CD14-positive monocyte (primary cell): ENCODE measurements around the gene OR6C68. TPM values are rescaled to one million over a fixed set of nuclear protein-coding genes. Genes with fewer than 3 reads are reported as not detected.
"Not testable (repeated sequence)": the region's sequence is repeated elsewhere in the genome, so short reads cannot be mapped to it uniquely, and the experiment has no call there.

ENCODE experiments used
- DNase-seq, 3 donors: peaks; one replicate each; pipeline ENCODE4 v3.0.0-alpha.2; 2011 to 2022
- H2AFZ ChIP-seq: 2 replicates; pipeline ENCODE4 v1.6.0; 2012; ENCODE audit warnings: mild to moderate bottlenecking, low read depth, low read length, inconsistent platforms; ENCODE audit not compliant: insufficient read depth, poor library complexity, severe bottlenecking
- H3K27ac ChIP-seq, 2 donors: 1 replicate in 1 of 2; 2 replicates in 1 of 2; pipeline ENCODE4 v1.5.1; 2012 to 2013; ENCODE audit warnings: low read length in 2 of 2, control low read depth in 1 of 2, inconsistent platforms in 1 of 2, low read depth in 1 of 2, mild to moderate bottlenecking in 1 of 2
- H3K27me3 ChIP-seq, 2 donors: one replicate each; pipeline versions ENCODE4 v1.6.0 to v1.6.1; 2011 to 2013; ENCODE audit warnings: low read length in 2 of 2; ENCODE audit not compliant: control insufficient read depth in 2 of 2, insufficient read depth in 2 of 2
- H3K36me3 ChIP-seq, 2 donors: replicated peaks in 1 of 2; 1 replicate in 1 of 2; 2 replicates in 1 of 2; pipeline versions ENCODE4 v1.5.1 to v1.6.1; 2012 to 2013; ENCODE audit warnings: low read length in 2 of 2, control low read depth in 1 of 2, inconsistent platforms in 1 of 2, mild to moderate bottlenecking in 1 of 2; ENCODE audit not compliant: insufficient read depth in 2 of 2, control insufficient read depth in 1 of 2
- H3K4me1 ChIP-seq, 2 donors: 1 replicate in 1 of 2; 2 replicates in 1 of 2; pipeline versions ENCODE4 v1.5.1 to v1.6.1; 2012 to 2013; ENCODE audit warnings: low read length in 2 of 2, control low read depth in 1 of 2, inconsistent platforms in 1 of 2, mild to moderate bottlenecking in 1 of 2, moderate library complexity in 1 of 2; ENCODE audit not compliant: insufficient read depth in 2 of 2, control insufficient read depth in 1 of 2
- H3K4me2 ChIP-seq: replicated peaks from 2 replicates; pipeline ENCODE3; 2012; ENCODE audit warnings: low read length, moderate library complexity, mild to moderate bottlenecking; ENCODE audit not compliant: poor library complexity, severe bottlenecking; ENCODE audit errors: extremely low read depth
- H3K4me3 ChIP-seq, 3 experiments: fragments of 200-600 bp in 1 of 3; sonication (generic) in 1 of 3; replicated peaks in 1 of 3; 1 replicate in 2 of 3; 2 replicates in 1 of 3; pipeline ENCODE4 v1.5.1; 2011 to 2013; ENCODE audit warnings: low read length in 3 of 3, mild to moderate bottlenecking in 3 of 3, control low read depth in 2 of 3, low read depth in 2 of 3, inconsistent platforms in 1 of 3, moderate library complexity in 1 of 3
- H3K79me2 ChIP-seq: 2 replicates; pipeline ENCODE4 v1.6.0; 2012; ENCODE audit warnings: mild to moderate bottlenecking, control low read depth, inconsistent platforms, low read length, moderate library complexity; ENCODE audit not compliant: insufficient read depth
- H3K9ac ChIP-seq: 2 replicates; pipeline ENCODE4 v1.6.0; 2017; ENCODE audit warnings: low read length, mild to moderate bottlenecking; ENCODE audit not compliant: insufficient read depth, poor library complexity, severe bottlenecking
- H3K9me3 ChIP-seq, 2 donors: replicated peaks in 1 of 2; 1 replicate in 1 of 2; 2 replicates in 1 of 2; pipeline versions ENCODE4 v1.5.1 to v1.6.1; 2012 to 2013; ENCODE audit warnings: low read length in 2 of 2, control low read depth in 1 of 2; ENCODE audit not compliant: control insufficient read depth in 1 of 2, insufficient read depth in 1 of 2
- H4K20me1 ChIP-seq: 2 replicates; pipeline ENCODE4 v1.6.0; 2012; ENCODE audit warnings: mild to moderate bottlenecking, low read length, control low read depth, moderate library complexity; ENCODE audit not compliant: insufficient read depth
- H3K27ac Mint-ChIP-seq, 7 donors: one replicate each; pipeline ENCODE4 v1.8.0; 2020; ENCODE audit warnings: mild to moderate bottlenecking in 7 of 7, mixed read lengths in 7 of 7, moderate library complexity in 6 of 7, inconsistent platforms in 2 of 7
- H3K27me3 Mint-ChIP-seq, 3 donors: one replicate each; pipeline ENCODE4 v1.8.0; 2021 to 2022; ENCODE audit warnings: low read depth in 3 of 3, mild to moderate bottlenecking in 3 of 3, mixed read lengths in 3 of 3, moderate library complexity in 3 of 3, inconsistent platforms in 1 of 3
- H3K36me3 Mint-ChIP-seq, 2 donors: one replicate each; pipeline ENCODE4 v1.8.0; 2020; ENCODE audit warnings: mixed read lengths in 2 of 2, inconsistent platforms in 1 of 2, mild to moderate bottlenecking in 1 of 2
- H3K4me1 Mint-ChIP-seq: one replicate; pipeline ENCODE4 v1.8.0; 2020; ENCODE audit warnings: mild to moderate bottlenecking, mixed read lengths
- H3K4me3 Mint-ChIP-seq, 2 donors: one replicate each; pipeline ENCODE4 v1.8.0; 2020; ENCODE audit warnings: mild to moderate bottlenecking in 2 of 2, mixed read lengths in 2 of 2, moderate library complexity in 1 of 2
- H3K9me3 Mint-ChIP-seq, 7 donors: one replicate each; pipeline ENCODE4 v1.8.0; 2020 to 2022; ENCODE audit warnings: mixed read lengths in 7 of 7, mild to moderate bottlenecking in 6 of 7, moderate library complexity in 6 of 7, inconsistent platforms in 2 of 7
- CTCF ChIP-seq: fragments of 200-600 bp; IDR thresholded peaks from one replicate; pipeline ENCODE4 v1.8.0; 2022; ENCODE audit warnings: antibody characterized with exemption, mild to moderate bottlenecking
- WGBS: methylation state at CpG from one replicate; pipeline ENCODE4 v1.1.5; 2013; ENCODE audit warnings: missing lambda C conversion rate; ENCODE audit not compliant: insufficient coverage; 5-methylcytosine and 5-hydroxymethylcytosine counted together
- intact Hi-C, 2 donors: fragments of 100-400 bp; cut with micrococcal nuclease; formaldehyde crosslinking; loops; one replicate each; pipeline versions ENCODE4 v1.15.0 to v1.15.1; 2023
- polyA plus RNA-seq, 3 donors: library from polyadenylated mRNA; depleted of rRNA in 1 of 3; unstranded in 2 of 3; stranded (reverse) in 1 of 3; fragments of 300-500 nt in 2 of 3; fragments of >200 nt in 1 of 3; fragmentation: Illumina TruSeq in 2 of 3; gene quantifications; 1 replicate in 2 of 3; 2 replicates in 1 of 3; pipeline ENCODE4 v1.2.3, GENCODE V29; 2012 to 2021

The OR6C68 gene
- polyA plus RNA-seq, 3 donors = not detected

GRCh38 chr12:55484284-55484683 lies 7.9 kb upstream of the OR6C68 start:
- 65% methylated on average over 4 of the region's 13 CpGs for WGBS
- H3K27ac Mint-ChIP-seq, H3K27ac ChIP-seq, H3K4me1 Mint-ChIP-seq, H3K36me3 Mint-ChIP-seq, H4K20me1 ChIP-seq, H3K4me3 ChIP-seq, H3K27me3 Mint-ChIP-seq, H3K4me3 Mint-ChIP-seq, H3K4me2 ChIP-seq, H3K9me3 ChIP-seq, H3K9ac ChIP-seq, H3K36me3 ChIP-seq, H3K4me1 ChIP-seq, H3K79me2 ChIP-seq, H2AFZ ChIP-seq, DNase-seq, H3K9me3 Mint-ChIP-seq, intact Hi-C loops, H3K27me3 ChIP-seq: not testable (repeated sequence)

- Mint-ChIP-seq H3K36me3 (no peaks in the 10 kb centered on the region), H3K27me3 (peaks cover 4 to 8% (median 6%) of the 10 kb centered on the region in 3 donors), H3K27ac (no peak overlapping the region), H3K4me1 (no peaks in the 10 kb centered on the region), H3K9me3 (peaks cover 0 to 3% (median 0%) of the 10 kb centered on the region in 7 donors), H3K4me3 (no peak overlapping the region)
- no peak for DNase-seq
- no peak for TF ChIP-seq CTCF
- no peak overlapping the region for H3K27ac ChIP-seq
- H3K9me3 ChIP-seq = no peaks in the 10 kb centered on the region
- H3K79me2 ChIP-seq = no peaks in the 10 kb centered on the region
- intact Hi-C loops = no loop called here
- no peak overlapping the region for H2AFZ ChIP-seq
- no peak overlapping the region for H3K4me3 ChIP-seq
- H3K4me1 ChIP-seq = no peaks in the 10 kb centered on the region
- H3K27me3 ChIP-seq = peaks cover 5 to 6% of the 10 kb centered on the region in 2 donors
- 95% methylated on average over 4 of the region's 5 CpGs for WGBS
- no peaks in the 10 kb centered on the region for H3K36me3 ChIP-seq
- no peak overlapping the region for H3K9ac ChIP-seq
- H3K4me2 ChIP-seq = no peak overlapping the region
- H4K20me1 ChIP-seq = no peaks in the 10 kb centered on the region
These were observed 3.3 kb downstream of the OR6C68 start for GRCh38 chr12:55495490-55495889.
